Pancreas (tissue), 10 donors: Measurements from ENCODE around the gene HAAO. TPM values are rescaled to one million over a fixed set of nuclear protein-coding genes. Genes with fewer than 3 reads are reported as not detected.

Experiments used
- ATAC-seq, 4 donors: fragments of 200-7000 bp; cut with Tn5 transposase; one replicate each; pipeline versions ENCODE4 v1.8.0 to v1.9.1; 2020; ENCODE audit warnings: mild to moderate bottlenecking in 4 of 4, moderate library complexity in 4 of 4
- DNase-seq, 6 donors: peaks; one replicate each; pipeline ENCODE4 v3.0.0-alpha.2; 2020
- FAIRE-seq: peaks from 2 replicates; lab custom pipeline; 2012; peaks lifted over from hg19 to GRCh38; lab: Jason Lieb, UNC
- H3K27ac ChIP-seq, 4 donors: fragments of 200-600 bp; sonication (generic); 1 replicate in 3 of 4; 2 replicates in 1 of 4; pipeline versions ENCODE4 v1.5.0 to v1.8.0; 2020
- H3K27me3 ChIP-seq, 4 donors: fragments of 200-600 bp; one replicate each; pipeline ENCODE4 v1.8.0; 2021
- H3K36me3 ChIP-seq, 3 donors: fragments of 200-600 bp; sonication (generic) in 1 of 3; one replicate each; pipeline versions ENCODE4 v1.5.0 to v1.8.0; 2020 to 2021
- H3K4me1 ChIP-seq, 3 donors: fragments of 200-600 bp; one replicate each; pipeline ENCODE4 v1.8.0; 2021
- H3K4me3 ChIP-seq, 4 donors: fragments of 200-600 bp; sonication (generic) in 2 of 4; one replicate each; pipeline versions ENCODE4 v1.5.0 to v1.8.0; 2020 to 2021
- H3K9me3 ChIP-seq, 4 donors: fragments of 200-600 bp; one replicate each; pipeline ENCODE4 v1.8.0; 2021
- WGBS, 2 donors: extraction: QIAGEN DNeasy Blood & Tissue Kit; methylation state at CpG; one replicate each; pipeline ENCODE4 v1.1.7; 2013; 5-methylcytosine and 5-hydroxymethylcytosine counted together
- intact Hi-C, 3 donors: fragments of 100-400 bp; cut with DNase I; formaldehyde crosslinking; loops; one replicate each; pipeline versions ENCODE4 v1.11.1 to v1.14.2; 2022
- polyA plus RNA-seq, 2 donors: library from polyadenylated mRNA; stranded (reverse); fragments of 200-250 nt; gene quantifications; one replicate each; pipeline ENCODE4 v1.2.3, GENCODE V29; 2013
- total RNA-seq, 6 donors: library from RNA; stranded (reverse); fragmentation: NEBNext Ultra II Directional in 4 of 6; extraction: Animal tissue kit (Norgen Biotek cat#: 25700) in 4 of 6; gene quantifications; one replicate each; pipeline versions ENCODE4 v1.2.1 to v1.2.4, GENCODE V29; 2021 to 2023
- TF ChIP-seq, protein P1 (sequence below), 4 donors: fragments of 200-600 bp; sonication (generic) in 3 of 4; IDR thresholded peaks; one replicate each; pipeline versions ENCODE4 v1.5.0 to v1.8.0; 2021; ENCODE audit warnings: antibody characterized with exemption in 4 of 4
- donor health status: healthy with polysubstance abuse.
- donor health status: DM: no; HTN: no; CAD: no; lungs with moderate emphysema.
- donor health status: DM: no; HTN: no; CAD: no.
- donor health status: control.
- donor health status: control.
- donor health status: Bipolar disorder and iron deficiency.
- donor health status: DM: yes; HTN: yes; CAD: no.
- donor health status: DM: no; HTN: no; CAD: no.
- donor health status: DM: no; HTN: no; CAD: no.
- donor health status: DM: yes; HTN: yes; CAD: no.

Gene HAAO
- total and polyA plus RNA-seq, 8 donors, result 10.9 to 35.4 (median 21.5) TPM

DNA sequence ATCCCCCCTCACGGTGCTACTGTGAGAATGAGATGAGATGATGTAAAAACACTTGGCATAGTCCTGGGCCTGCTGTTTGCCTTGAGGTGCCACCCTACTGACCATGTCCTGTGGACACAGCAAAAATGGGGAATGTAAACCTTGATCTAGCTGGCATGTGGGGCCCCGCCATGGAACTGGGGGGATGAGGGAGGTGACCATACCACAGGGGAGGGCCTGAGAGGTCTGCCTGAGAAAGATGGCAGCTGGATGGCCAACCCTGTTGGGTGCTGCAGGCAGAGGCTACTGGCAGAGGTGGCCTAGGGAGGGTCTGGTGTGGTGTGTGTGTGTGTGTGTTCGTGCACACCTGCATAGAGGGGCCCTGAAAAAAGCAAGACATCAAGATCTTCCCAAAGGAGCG lies 777 bp downstream of the HAAO start:
- Histone ChIP-seq H3K9me3 (no peaks in the 10 kb centered on the region), H3K27ac (peak overlapping the region in 2 of 4 donors; percentile 89 to 96), H3K36me3 (no peaks in the 10 kb centered on the region), H3K4me1 (peaks cover 2 to 15% (median 8%) of the 10 kb centered on the region in 3 donors), H3K4me3 (peak overlapping the region in 3 of 4 donors; percentile 72 to 88 (median 74)), H3K27me3 (no peaks in the 10 kb centered on the region)
- intact Hi-C loops, result no loop called here
- DNase-seq, result no peak
- FAIRE-seq, result no peak
- 61 to 88% methylated on average over 4 of the region's 4 CpGs for WGBS, 2 donors
- TF ChIP-seq, protein P1, sequence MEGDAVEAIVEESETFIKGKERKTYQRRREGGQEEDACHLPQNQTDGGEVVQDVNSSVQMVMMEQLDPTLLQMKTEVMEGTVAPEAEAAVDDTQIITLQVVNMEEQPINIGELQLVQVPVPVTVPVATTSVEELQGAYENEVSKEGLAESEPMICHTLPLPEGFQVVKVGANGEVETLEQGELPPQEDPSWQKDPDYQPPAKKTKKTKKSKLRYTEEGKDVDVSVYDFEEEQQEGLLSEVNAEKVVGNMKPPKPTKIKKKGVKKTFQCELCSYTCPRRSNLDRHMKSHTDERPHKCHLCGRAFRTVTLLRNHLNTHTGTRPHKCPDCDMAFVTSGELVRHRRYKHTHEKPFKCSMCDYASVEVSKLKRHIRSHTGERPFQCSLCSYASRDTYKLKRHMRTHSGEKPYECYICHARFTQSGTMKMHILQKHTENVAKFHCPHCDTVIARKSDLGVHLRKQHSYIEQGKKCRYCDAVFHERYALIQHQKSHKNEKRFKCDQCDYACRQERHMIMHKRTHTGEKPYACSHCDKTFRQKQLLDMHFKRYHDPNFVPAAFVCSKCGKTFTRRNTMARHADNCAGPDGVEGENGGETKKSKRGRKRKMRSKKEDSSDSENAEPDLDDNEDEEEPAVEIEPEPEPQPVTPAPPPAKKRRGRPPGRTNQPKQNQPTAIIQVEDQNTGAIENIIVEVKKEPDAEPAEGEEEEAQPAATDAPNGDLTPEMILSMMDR (IDR thresholded peaks at IDR 0.05), result no peak
- no peak for ATAC-seq

DNA sequence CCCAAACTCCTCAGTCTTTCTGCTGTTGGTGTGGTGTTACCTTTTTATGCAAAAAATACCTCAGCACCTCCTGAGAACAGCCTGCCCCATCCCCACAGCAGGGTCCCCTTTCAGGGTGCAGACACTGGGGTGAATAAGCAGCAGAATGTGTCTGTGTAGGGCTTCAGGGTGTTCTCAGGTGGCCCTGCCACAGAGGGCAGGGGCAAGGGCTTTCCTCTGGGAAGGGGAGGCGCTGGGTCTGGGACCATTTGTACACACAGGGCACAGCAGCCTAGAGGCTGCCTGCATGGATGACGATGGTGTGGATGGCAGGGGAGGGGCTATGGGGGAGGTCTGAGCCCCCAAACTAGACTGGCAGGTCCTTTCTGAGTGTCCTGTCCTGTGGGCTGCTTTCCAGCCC lies 2.6 kb downstream of the HAAO start:
- ATAC-seq, result no peak
- FAIRE-seq, result no peak
- intact Hi-C loops, result no loop called here
- Histone ChIP-seq H3K27me3 (no peaks in the 10 kb centered on the region), H3K9me3 (no peaks in the 10 kb centered on the region), H3K4me1 (peaks cover 0 to 8% (median 0%) of the 10 kb centered on the region in 3 donors), H3K27ac (no peak overlapping the region), H3K4me3 (no peak overlapping the region), H3K36me3 (no peaks in the 10 kb centered on the region)
- WGBS, 2 donors, result 84 to 92% methylated on average over 2 of the region's 2 CpGs
- TF ChIP-seq, protein P1 (IDR thresholded peaks at IDR 0.05), result no peak
- DNase-seq, result no peak

GRCh38 chr2:42788882-42789281 lies 3.5 kb downstream of the HAAO start:
- ATAC-seq, result no peak
- H3K9me3 ChIP-seq, result no peaks in the 10 kb centered on the region
- H3K27me3 ChIP-seq, result no peaks in the 10 kb centered on the region
- 64 to 74% methylated on average over 4 of the region's 4 CpGs for WGBS, 2 donors
- no peak for DNase-seq
- H3K36me3 ChIP-seq, result no peaks in the 10 kb centered on the region
- intact Hi-C loops, result no loop called here
- H3K4me1 ChIP-seq, result peaks cover 0 to 2% (median 0%) of the 10 kb centered on the region in 3 donors
- no peak overlapping the region for H3K27ac ChIP-seq
- TF ChIP-seq, protein P1 (IDR thresholded peaks at IDR 0.05), result no peak
- no peak for FAIRE-seq
- no peak overlapping the region for H3K4me3 ChIP-seq

DNA sequence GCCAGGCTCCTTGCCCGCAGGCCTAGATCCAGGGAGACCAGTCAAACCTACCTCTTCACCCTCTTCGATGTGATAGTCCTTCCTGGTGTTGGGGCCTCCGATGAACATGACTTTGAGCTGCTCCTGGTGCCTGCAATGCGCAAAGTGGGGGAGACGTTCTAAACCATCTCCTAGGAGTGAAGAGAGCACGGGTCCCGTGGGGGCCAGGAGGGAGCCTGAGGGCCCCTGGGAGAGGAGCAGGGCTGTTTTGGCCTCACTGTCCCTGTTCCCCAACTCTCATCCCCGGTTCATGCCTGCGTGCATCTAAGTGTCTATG lies 3.9 kb downstream of the HAAO start:
- TF ChIP-seq, protein P1 (IDR thresholded peaks at IDR 0.05), result no peak
- Histone ChIP-seq H3K27ac (no peak overlapping the region), H3K36me3 (no peaks in the 10 kb centered on the region), H3K9me3 (no peaks in the 10 kb centered on the region), H3K27me3 (no peaks in the 10 kb centered on the region), H3K4me1 (peaks cover 0 to 2% (median 0%) of the 10 kb centered on the region in 3 donors), H3K4me3 (no peak overlapping the region)
- no peak for DNase-seq
- intact Hi-C loops, result no loop called here
- no peak for ATAC-seq
- no peak for FAIRE-seq
- WGBS, 2 donors, result 72 to 82% methylated on average over 9 of the region's 9 CpGs

DNA sequence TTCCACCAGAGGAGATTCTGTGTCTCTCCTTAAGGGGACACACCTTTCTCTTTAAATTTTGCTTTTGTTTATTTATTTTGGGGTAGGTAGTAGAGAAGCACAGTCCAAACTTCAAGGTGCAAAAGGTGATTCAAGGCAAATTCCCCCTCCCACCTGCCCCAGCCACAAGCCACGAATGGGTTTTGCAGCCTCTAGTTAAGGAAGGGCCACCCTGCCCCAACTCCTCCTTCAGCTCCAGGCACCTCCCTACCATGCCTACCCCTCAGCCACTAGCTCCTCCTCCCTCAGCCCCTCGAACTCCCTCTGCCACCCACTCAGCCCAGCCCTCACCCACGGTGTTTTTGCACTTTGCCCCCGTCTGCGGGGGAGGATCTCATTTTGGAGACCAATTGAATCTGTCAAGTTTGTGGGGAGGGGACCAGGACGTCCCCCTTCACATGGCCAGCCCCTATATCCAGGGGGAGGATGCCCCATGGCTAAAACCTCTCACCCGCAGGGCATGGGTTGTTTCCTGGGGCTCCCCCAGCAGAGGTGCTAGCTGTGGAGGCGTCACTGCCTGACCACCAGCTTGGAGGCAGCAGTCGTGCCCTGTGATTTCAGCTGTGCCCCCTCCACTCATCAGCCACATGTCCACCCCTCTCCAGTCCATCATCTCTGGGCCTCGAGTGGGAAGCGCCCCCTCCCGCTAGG lies 4.5 kb downstream of the HAAO start:
- DNase-seq, result no peak
- intact Hi-C loops, result no loop called here
- no peak for FAIRE-seq
- Histone ChIP-seq H3K27me3 (no peaks in the 10 kb centered on the region), H3K36me3 (no peaks in the 10 kb centered on the region), H3K9me3 (no peaks in the 10 kb centered on the region), H3K4me1 (peaks cover 0 to 2% (median 0%) of the 10 kb centered on the region in 3 donors), H3K4me3 (no peak overlapping the region), H3K27ac (no peak overlapping the region)
- 77 to 86% methylated on average over 12 of the region's 12 CpGs for WGBS, 2 donors
- TF ChIP-seq, protein P1 (IDR thresholded peaks at IDR 0.05), result no peak
- ATAC-seq, result no peak
